CD14-positive monocyte (primary cell): ENCODE data around the gene MET. TPM values are rescaled to one million over a fixed set of nuclear protein-coding genes. Genes with fewer than 3 reads are reported as not detected.

Experiments
- DNase-seq, 3 donors: peaks; one replicate each; pipeline ENCODE4 v3.0.0-alpha.2; 2011 to 2022
- H2AFZ ChIP-seq: 2 replicates; pipeline ENCODE4 v1.6.0; 2012; ENCODE audit warnings: mild to moderate bottlenecking, low read depth, low read length, inconsistent platforms; ENCODE audit not compliant: insufficient read depth, poor library complexity, severe bottlenecking
- H3K27ac ChIP-seq, 2 donors: 1 replicate in 1 of 2; 2 replicates in 1 of 2; pipeline ENCODE4 v1.5.1; 2012 to 2013; ENCODE audit warnings: low read length in 2 of 2, control low read depth in 1 of 2, inconsistent platforms in 1 of 2, low read depth in 1 of 2, mild to moderate bottlenecking in 1 of 2
- H3K27me3 ChIP-seq, 2 donors: one replicate each; pipeline versions ENCODE4 v1.6.0 to v1.6.1; 2011 to 2013; ENCODE audit warnings: low read length in 2 of 2; ENCODE audit not compliant: control insufficient read depth in 2 of 2, insufficient read depth in 2 of 2
- H3K36me3 ChIP-seq, 2 donors: replicated peaks in 1 of 2; 1 replicate in 1 of 2; 2 replicates in 1 of 2; pipeline versions ENCODE4 v1.5.1 to v1.6.1; 2012 to 2013; ENCODE audit warnings: low read length in 2 of 2, control low read depth in 1 of 2, inconsistent platforms in 1 of 2, mild to moderate bottlenecking in 1 of 2; ENCODE audit not compliant: insufficient read depth in 2 of 2, control insufficient read depth in 1 of 2
- H3K4me1 ChIP-seq, 2 donors: 1 replicate in 1 of 2; 2 replicates in 1 of 2; pipeline versions ENCODE4 v1.5.1 to v1.6.1; 2012 to 2013; ENCODE audit warnings: low read length in 2 of 2, control low read depth in 1 of 2, inconsistent platforms in 1 of 2, mild to moderate bottlenecking in 1 of 2, moderate library complexity in 1 of 2; ENCODE audit not compliant: insufficient read depth in 2 of 2, control insufficient read depth in 1 of 2
- H3K4me2 ChIP-seq: replicated peaks from 2 replicates; pipeline ENCODE3; 2012; ENCODE audit warnings: low read length, moderate library complexity, mild to moderate bottlenecking; ENCODE audit not compliant: poor library complexity, severe bottlenecking; ENCODE audit errors: extremely low read depth
- H3K4me3 ChIP-seq, 3 experiments: fragments of 200-600 bp in 1 of 3; sonication (generic) in 1 of 3; replicated peaks in 1 of 3; 1 replicate in 2 of 3; 2 replicates in 1 of 3; pipeline ENCODE4 v1.5.1; 2011 to 2013; ENCODE audit warnings: low read length in 3 of 3, mild to moderate bottlenecking in 3 of 3, control low read depth in 2 of 3, low read depth in 2 of 3, inconsistent platforms in 1 of 3, moderate library complexity in 1 of 3
- H3K79me2 ChIP-seq: 2 replicates; pipeline ENCODE4 v1.6.0; 2012; ENCODE audit warnings: mild to moderate bottlenecking, control low read depth, inconsistent platforms, low read length, moderate library complexity; ENCODE audit not compliant: insufficient read depth
- H3K9ac ChIP-seq: 2 replicates; pipeline ENCODE4 v1.6.0; 2017; ENCODE audit warnings: low read length, mild to moderate bottlenecking; ENCODE audit not compliant: insufficient read depth, poor library complexity, severe bottlenecking
- H3K9me3 ChIP-seq, 2 donors: replicated peaks in 1 of 2; 1 replicate in 1 of 2; 2 replicates in 1 of 2; pipeline versions ENCODE4 v1.5.1 to v1.6.1; 2012 to 2013; ENCODE audit warnings: low read length in 2 of 2, control low read depth in 1 of 2; ENCODE audit not compliant: control insufficient read depth in 1 of 2, insufficient read depth in 1 of 2
- H4K20me1 ChIP-seq: 2 replicates; pipeline ENCODE4 v1.6.0; 2012; ENCODE audit warnings: mild to moderate bottlenecking, low read length, control low read depth, moderate library complexity; ENCODE audit not compliant: insufficient read depth
- H3K27ac Mint-ChIP-seq, 7 donors: one replicate each; pipeline ENCODE4 v1.8.0; 2020; ENCODE audit warnings: mild to moderate bottlenecking in 7 of 7, mixed read lengths in 7 of 7, moderate library complexity in 6 of 7, inconsistent platforms in 2 of 7
- H3K27me3 Mint-ChIP-seq, 3 donors: one replicate each; pipeline ENCODE4 v1.8.0; 2021 to 2022; ENCODE audit warnings: low read depth in 3 of 3, mild to moderate bottlenecking in 3 of 3, mixed read lengths in 3 of 3, moderate library complexity in 3 of 3, inconsistent platforms in 1 of 3
- H3K36me3 Mint-ChIP-seq, 2 donors: one replicate each; pipeline ENCODE4 v1.8.0; 2020; ENCODE audit warnings: mixed read lengths in 2 of 2, inconsistent platforms in 1 of 2, mild to moderate bottlenecking in 1 of 2
- H3K4me1 Mint-ChIP-seq: one replicate; pipeline ENCODE4 v1.8.0; 2020; ENCODE audit warnings: mild to moderate bottlenecking, mixed read lengths
- H3K4me3 Mint-ChIP-seq, 2 donors: one replicate each; pipeline ENCODE4 v1.8.0; 2020; ENCODE audit warnings: mild to moderate bottlenecking in 2 of 2, mixed read lengths in 2 of 2, moderate library complexity in 1 of 2
- H3K9me3 Mint-ChIP-seq, 7 donors: one replicate each; pipeline ENCODE4 v1.8.0; 2020 to 2022; ENCODE audit warnings: mixed read lengths in 7 of 7, mild to moderate bottlenecking in 6 of 7, moderate library complexity in 6 of 7, inconsistent platforms in 2 of 7
- CTCF ChIP-seq: fragments of 200-600 bp; IDR thresholded peaks from one replicate; pipeline ENCODE4 v1.8.0; 2022; ENCODE audit warnings: antibody characterized with exemption, mild to moderate bottlenecking
- WGBS: methylation state at CpG from one replicate; pipeline ENCODE4 v1.1.5; 2013; ENCODE audit warnings: missing lambda C conversion rate; ENCODE audit not compliant: insufficient coverage; 5-methylcytosine and 5-hydroxymethylcytosine counted together
- intact Hi-C, 2 donors: fragments of 100-400 bp; cut with micrococcal nuclease; formaldehyde crosslinking; loops; one replicate each; pipeline versions ENCODE4 v1.15.0 to v1.15.1; 2023
- polyA plus RNA-seq, 3 donors: library from polyadenylated mRNA; depleted of rRNA in 1 of 3; unstranded in 2 of 3; stranded (reverse) in 1 of 3; fragments of 300-500 nt in 2 of 3; fragments of >200 nt in 1 of 3; fragmentation: Illumina TruSeq in 2 of 3; gene quantifications; 1 replicate in 2 of 3; 2 replicates in 1 of 3; pipeline ENCODE4 v1.2.3, GENCODE V29; 2012 to 2021

The MET gene
- polyA plus RNA-seq, 3 donors: not detected

DNA sequence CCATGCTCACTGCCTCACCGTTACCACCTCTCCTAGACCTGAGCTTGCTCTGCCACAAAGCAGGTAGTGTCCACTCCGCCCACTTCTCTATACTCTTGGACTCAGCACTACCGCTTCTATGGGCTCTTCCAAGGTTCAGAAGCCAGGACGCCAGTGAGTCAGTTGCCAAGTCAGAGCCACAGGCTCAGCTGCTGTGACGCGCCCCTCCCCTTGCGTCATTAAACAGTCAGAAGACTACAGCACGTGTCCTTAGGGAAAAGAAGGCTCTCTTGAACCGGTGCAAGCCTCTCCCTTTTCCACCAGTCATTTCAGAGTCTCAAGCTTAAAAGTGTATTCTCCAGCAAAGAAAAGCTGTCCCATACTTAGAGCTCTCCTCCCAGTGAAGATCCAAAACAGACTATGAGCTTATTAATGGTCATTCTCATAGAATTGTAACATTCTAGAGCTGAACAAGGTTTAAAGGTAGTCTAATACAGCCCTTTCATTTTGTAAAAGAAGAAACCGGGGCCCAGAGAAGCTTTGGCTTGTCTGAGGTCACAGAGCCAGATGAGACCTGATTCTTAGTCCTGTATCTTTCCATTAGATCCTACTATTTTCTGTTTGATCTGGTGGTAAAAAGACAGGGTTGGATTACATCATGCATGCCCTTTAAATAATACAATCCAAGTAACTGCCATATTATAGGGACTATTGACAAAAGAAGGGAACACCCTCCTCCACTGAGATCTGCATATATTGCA, 40.9 kb upstream of the MET start:
- Mint-ChIP-seq H3K36me3 (peaks cover 0 to 3% of the 10 kb centered on the region in 2 donors), H3K4me1 (peaks cover 25% of the 10 kb centered on the region), H3K27ac (peak overlapping the region; percentile 33 to 91 (median 78)), H3K27me3 (peaks cover 3 to 8% (median 3%) of the 10 kb centered on the region in 3 donors), H3K4me3 (no peak overlapping the region), H3K9me3 (peaks cover 0 to 1% (median 0%) of the 10 kb centered on the region in 7 donors)
- 81% methylated on average over 9 of the region's 10 CpGs for WGBS
- no peak overlapping the region for H2AFZ ChIP-seq
- H4K20me1 ChIP-seq: no peaks in the 10 kb centered on the region
- no peak for TF ChIP-seq CTCF
- H3K4me3 ChIP-seq: no peak overlapping the region
- no peaks in the 10 kb centered on the region for H3K79me2 ChIP-seq
- H3K9me3 ChIP-seq: no peaks in the 10 kb centered on the region
- H3K9ac ChIP-seq: no peak overlapping the region
- intact Hi-C loops: no loop called here
- H3K27ac ChIP-seq: no peak overlapping the region
- DNase-seq: peak; percentile 64 to 89 (median 70)
- H3K36me3 ChIP-seq: no peaks in the 10 kb centered on the region
- no peak overlapping the region for H3K4me2 ChIP-seq
- H3K27me3 ChIP-seq: no peaks in the 10 kb centered on the region
- H3K4me1 ChIP-seq: peaks cover 9 to 16% of the 10 kb centered on the region in 2 donors

- H3K27ac ChIP-seq: no peak overlapping the region
These were observed 40.3 kb upstream of the MET start for GRCh38 chr7:116631676-116632075.

More at GRCh38 chr7:116631676-116632075, 40.3 kb upstream of the MET start:
- peaks cover 3 to 7% (median 3%) of the 10 kb centered on the region in 3 donors for H3K27me3 Mint-ChIP-seq
- Histone ChIP-seq H4K20me1 (no peaks in the 10 kb centered on the region), H2AFZ (no peak overlapping the region), H3K9me3 (no peaks in the 10 kb centered on the region), H3K9ac (no peak overlapping the region), H3K4me3 (no peak overlapping the region), H3K79me2 (no peaks in the 10 kb centered on the region), H3K4me1 (peaks cover 9 to 16% of the 10 kb centered on the region in 2 donors), H3K36me3 (no peaks in the 10 kb centered on the region), H3K4me2 (no peak overlapping the region), H3K27me3 (no peaks in the 10 kb centered on the region)
- H3K36me3 Mint-ChIP-seq: peaks cover 0 to 3% of the 10 kb centered on the region in 2 donors
- H3K4me3 Mint-ChIP-seq: no peak overlapping the region
- peaks cover 0 to 1% (median 0%) of the 10 kb centered on the region in 7 donors for H3K9me3 Mint-ChIP-seq
- intact Hi-C loops: no loop called here
- H3K27ac Mint-ChIP-seq: peak overlapping the region in 3 of 7 donors; percentile 46 to 91 (median 81)
- no CpG with 5 or more reads among the region's 2 CpGs for WGBS
- no peak for TF ChIP-seq CTCF
- H3K4me1 Mint-ChIP-seq: peaks cover 25% of the 10 kb centered on the region
- DNase-seq: no peak
